ENCODE results near the gene MEMO1.
"Not testable (repeated sequence)": the region's sequence is repeated elsewhere in the genome, so short reads cannot be mapped to it uniquely, and the experiment has no call there.

Gene MEMO1

GRCh38 chr2:32011485-32011960 lies 715 bp upstream of the MEMO1 start:
- H3K27ac ChIP-seq (ENCODE audit: low read depth, low read length), result peak overlapping the region; percentile 84
- no peaks in the 10 kb centered on the region for H3K36me3 ChIP-seq (ENCODE audit: insufficient read depth, low read length)
- peak overlapping the region; percentile 93 for H2AFZ ChIP-seq (ENCODE audit: low read length, unreplicated experiment)
- H3K79me2 ChIP-seq (ENCODE audit: control insufficient read depth, insufficient read depth, low read length, unreplicated experiment), result peaks cover 31% of the 10 kb centered on the region
- H3K4me1 ChIP-seq (ENCODE audit: control insufficient read depth, insufficient read depth, low read length, unreplicated experiment), result peaks cover 19% of the 10 kb centered on the region
- H3K4me3 ChIP-seq (ENCODE audit: low read depth, low read length), result peak overlapping the region; percentile 91
- H3K27me3 ChIP-seq (ENCODE audit: insufficient read depth, low read length), result no peaks in the 10 kb centered on the region

- H2AFZ ChIP-seq (ENCODE audit: low read length, unreplicated experiment); H3K36me3 ChIP-seq (ENCODE audit: insufficient read depth, low read length); H3K27ac ChIP-seq (ENCODE audit: low read depth, low read length); H3K27me3 ChIP-seq (ENCODE audit: insufficient read depth, low read length): not testable (repeated sequence)
- Histone ChIP-seq H3K4me1 (ENCODE audit: control insufficient read depth, insufficient read depth, low read length, unreplicated experiment) (peaks cover 19% of the 10 kb centered on the region), H3K4me3 (ENCODE audit: low read depth, low read length) (peak overlapping the region; percentile 60), H3K79me2 (ENCODE audit: control insufficient read depth, insufficient read depth, low read length, unreplicated experiment) (peaks cover 44% of the 10 kb centered on the region)
Measured at GRCh38 chr2:32010280-32010669, 533 bp downstream of the MEMO1 start.

GRCh38 chr2:32009516-32010256 lies 1.1 kb downstream of the MEMO1 start:
- peak overlapping the region; percentile 28 for H2AFZ ChIP-seq (ENCODE audit: low read length, unreplicated experiment)

GRCh38 chr2:32008805-32009515 lies 1.8 kb downstream of the MEMO1 start:
- Histone ChIP-seq H3K27ac (ENCODE audit: low read depth, low read length) (peak overlapping the region; percentile 3), H3K4me3 (ENCODE audit: low read depth, low read length) (peak overlapping the region; percentile 97), H3K36me3 (ENCODE audit: insufficient read depth, low read length) (no peaks in the 10 kb centered on the region), H3K27me3 (ENCODE audit: insufficient read depth, low read length) (no peaks in the 10 kb centered on the region), H3K79me2 (ENCODE audit: control insufficient read depth, insufficient read depth, low read length, unreplicated experiment) (peaks cover 57% of the 10 kb centered on the region), H3K4me1 (ENCODE audit: control insufficient read depth, insufficient read depth, low read length, unreplicated experiment) (peaks cover 19% of the 10 kb centered on the region), H2AFZ (ENCODE audit: low read length, unreplicated experiment) (peak overlapping the region; percentile 28)

More at GRCh38 chr2:32009516-32010256, 1.1 kb downstream of the MEMO1 start:
- peak overlapping the region; percentile 97 for H3K4me3 ChIP-seq (ENCODE audit: low read depth, low read length)
- H3K27me3 ChIP-seq (ENCODE audit: insufficient read depth, low read length), result no peaks in the 10 kb centered on the region
- H3K79me2 ChIP-seq (ENCODE audit: control insufficient read depth, insufficient read depth, low read length, unreplicated experiment), result peaks cover 50% of the 10 kb centered on the region
- peak overlapping the region; percentile 30 for H3K27ac ChIP-seq (ENCODE audit: low read depth, low read length)
- no peaks in the 10 kb centered on the region for H3K36me3 ChIP-seq (ENCODE audit: insufficient read depth, low read length)
- peaks cover 19% of the 10 kb centered on the region for H3K4me1 ChIP-seq (ENCODE audit: control insufficient read depth, insufficient read depth, low read length, unreplicated experiment)

GRCh38 chr2:32007121-32007391 lies 3.8 kb downstream of the MEMO1 start:
- peaks cover 19% of the 10 kb centered on the region for H3K4me1 ChIP-seq (ENCODE audit: control insufficient read depth, insufficient read depth, low read length, unreplicated experiment)

GRCh38 chr2:32005371-32005976 lies 5.3 kb downstream of the MEMO1 start:
- Histone ChIP-seq H3K79me2 (ENCODE audit: control insufficient read depth, insufficient read depth, low read length, unreplicated experiment) (peaks cover 81% of the 10 kb centered on the region), H2AFZ (ENCODE audit: low read length, unreplicated experiment) (no peak overlapping the region), H3K4me3 (ENCODE audit: low read depth, low read length) (no peak overlapping the region), H3K4me1 (ENCODE audit: control insufficient read depth, insufficient read depth, low read length, unreplicated experiment) (peaks cover 13% of the 10 kb centered on the region), H3K27ac (ENCODE audit: low read depth, low read length) (no peak overlapping the region), H3K27me3 (ENCODE audit: insufficient read depth, low read length) (no peaks in the 10 kb centered on the region), H3K36me3 (ENCODE audit: insufficient read depth, low read length) (no peaks in the 10 kb centered on the region)

More at GRCh38 chr2:32007121-32007391, 3.8 kb downstream of the MEMO1 start:
- no peaks in the 10 kb centered on the region for H3K36me3 ChIP-seq (ENCODE audit: insufficient read depth, low read length)
- no peaks in the 10 kb centered on the region for H3K27me3 ChIP-seq (ENCODE audit: insufficient read depth, low read length)
- peaks cover 72% of the 10 kb centered on the region for H3K79me2 ChIP-seq (ENCODE audit: control insufficient read depth, insufficient read depth, low read length, unreplicated experiment)
- H3K27ac ChIP-seq (ENCODE audit: low read depth, low read length), result no peak overlapping the region
- no peak overlapping the region for H3K4me3 ChIP-seq (ENCODE audit: low read depth, low read length)
- no peak overlapping the region for H2AFZ ChIP-seq (ENCODE audit: low read length, unreplicated experiment)

GRCh38 chr2:32003791-32004190 lies 7.0 kb downstream of the MEMO1 start:
- H3K4me1 ChIP-seq (ENCODE audit: control insufficient read depth, insufficient read depth, low read length, unreplicated experiment), result peaks cover 12% of the 10 kb centered on the region
- peaks cover 84% of the 10 kb centered on the region for H3K79me2 ChIP-seq (ENCODE audit: control insufficient read depth, insufficient read depth, low read length, unreplicated experiment)
- no peaks in the 10 kb centered on the region for H3K27me3 ChIP-seq (ENCODE audit: insufficient read depth, low read length)
- no peak overlapping the region for H3K4me3 ChIP-seq (ENCODE audit: low read depth, low read length)
- H2AFZ ChIP-seq (ENCODE audit: low read length, unreplicated experiment), result no peak overlapping the region
- H3K36me3 ChIP-seq (ENCODE audit: insufficient read depth, low read length), result no peaks in the 10 kb centered on the region
- H3K27ac ChIP-seq (ENCODE audit: low read depth, low read length), result no peak overlapping the region

GRCh38 chr2:32002406-32002805 lies 8.4 kb downstream of the MEMO1 start:
- H3K27me3 ChIP-seq (ENCODE audit: insufficient read depth, low read length), result no peaks in the 10 kb centered on the region
- H3K4me1 ChIP-seq (ENCODE audit: control insufficient read depth, insufficient read depth, low read length, unreplicated experiment), result peaks cover 5% of the 10 kb centered on the region
- no peak overlapping the region for H3K4me3 ChIP-seq (ENCODE audit: low read depth, low read length)
- H3K36me3 ChIP-seq (ENCODE audit: insufficient read depth, low read length), result no peaks in the 10 kb centered on the region
- peaks cover 84% of the 10 kb centered on the region for H3K79me2 ChIP-seq (ENCODE audit: control insufficient read depth, insufficient read depth, low read length, unreplicated experiment)
- no peak overlapping the region for H2AFZ ChIP-seq (ENCODE audit: low read length, unreplicated experiment)
- no peak overlapping the region for H3K27ac ChIP-seq (ENCODE audit: low read depth, low read length)

GRCh38 chr2:31999438-31999837 lies 11.4 kb downstream of the MEMO1 start:
- Histone ChIP-seq H3K36me3 (ENCODE audit: insufficient read depth, low read length) (no peaks in the 10 kb centered on the region), H3K4me1 (ENCODE audit: control insufficient read depth, insufficient read depth, low read length, unreplicated experiment) (peaks cover 7% of the 10 kb centered on the region), H3K27me3 (ENCODE audit: insufficient read depth, low read length) (no peaks in the 10 kb centered on the region), H3K4me3 (ENCODE audit: low read depth, low read length) (no peak overlapping the region), H3K27ac (ENCODE audit: low read depth, low read length) (no peak overlapping the region), H2AFZ (ENCODE audit: low read length, unreplicated experiment) (no peak overlapping the region), H3K79me2 (ENCODE audit: control insufficient read depth, insufficient read depth, low read length, unreplicated experiment) (peaks cover 78% of the 10 kb centered on the region)

- H3K27ac ChIP-seq (ENCODE audit: low read depth, low read length), result no peak overlapping the region
Measured at GRCh38 chr2:31998731-31999383, 12.0 kb downstream of the MEMO1 start.

More at GRCh38 chr2:31998731-31999383, 12.0 kb downstream of the MEMO1 start:
- Histone ChIP-seq H3K27me3 (ENCODE audit: insufficient read depth, low read length) (no peaks in the 10 kb centered on the region), H3K36me3 (ENCODE audit: insufficient read depth, low read length) (no peaks in the 10 kb centered on the region), H3K4me1 (ENCODE audit: control insufficient read depth, insufficient read depth, low read length, unreplicated experiment) (peaks cover 7% of the 10 kb centered on the region), H2AFZ (ENCODE audit: low read length, unreplicated experiment) (no peak overlapping the region), H3K4me3 (ENCODE audit: low read depth, low read length) (no peak overlapping the region), H3K79me2 (ENCODE audit: control insufficient read depth, insufficient read depth, low read length, unreplicated experiment) (peaks cover 72% of the 10 kb centered on the region)

Measured in ACC112 (cell line).